NB4 (cell line): ENCODE data around the gene CLIC5.

Experiments
- DNase-seq: peaks from one replicate; pipeline ENCODE4 v3.0.0; 2010; ENCODE audit warnings: low read depth
- H3K4me3 ChIP-seq: one replicate; pipeline ENCODE4 v1.5.1; 2011; ENCODE audit warnings: mild to moderate bottlenecking, low read depth, low read length, moderate library complexity
- MYC ChIP-seq: IDR thresholded peaks from 2 replicates; pipeline ENCODE4 v1.6.1; 2011; ENCODE audit warnings: low read depth, low read length
- POLR2A ChIP-seq: IDR thresholded peaks from 2 replicates; pipeline ENCODE4 v1.6.1; 2011; ENCODE audit warnings: mild to moderate bottlenecking; ENCODE audit not compliant: insufficient read length; ENCODE audit errors: extremely low read depth
- TF ChIP-seq, protein P1 (sequence below): IDR thresholded peaks from one replicate; pipeline ENCODE4 v1.5.1; 2012; ENCODE audit warnings: low read depth, low read length
- TF ChIP-seq, protein P2 (sequence below): IDR thresholded peaks from 2 replicates; pipeline ENCODE4 v1.6.1; 2011; ENCODE audit warnings: low read depth, low read length

The CLIC5 gene

DNA sequence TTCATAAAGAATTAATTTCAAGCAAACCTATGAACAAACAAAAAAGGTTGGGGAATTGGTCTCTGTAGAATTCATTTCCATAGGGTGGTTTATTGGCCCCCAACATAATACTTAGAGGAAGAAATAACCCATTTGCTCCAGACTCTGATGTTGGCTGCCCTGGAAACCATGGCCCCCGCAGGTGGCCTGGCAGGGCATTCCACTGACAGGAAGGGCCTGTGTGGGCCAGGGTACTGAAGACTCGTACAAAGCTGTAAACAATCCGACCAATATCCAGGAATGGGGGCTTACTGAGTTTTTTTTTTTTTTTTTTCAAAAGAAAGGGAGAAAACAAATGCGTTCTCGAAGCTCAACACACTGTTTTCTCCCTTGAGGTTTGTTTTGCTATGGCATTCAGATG, 59.5 kb downstream of the CLIC5 start:
- no peak for DNase-seq
- no peak overlapping the region for H3K4me3 ChIP-seq
- no peak for TF ChIP-seq MYC

DNA sequence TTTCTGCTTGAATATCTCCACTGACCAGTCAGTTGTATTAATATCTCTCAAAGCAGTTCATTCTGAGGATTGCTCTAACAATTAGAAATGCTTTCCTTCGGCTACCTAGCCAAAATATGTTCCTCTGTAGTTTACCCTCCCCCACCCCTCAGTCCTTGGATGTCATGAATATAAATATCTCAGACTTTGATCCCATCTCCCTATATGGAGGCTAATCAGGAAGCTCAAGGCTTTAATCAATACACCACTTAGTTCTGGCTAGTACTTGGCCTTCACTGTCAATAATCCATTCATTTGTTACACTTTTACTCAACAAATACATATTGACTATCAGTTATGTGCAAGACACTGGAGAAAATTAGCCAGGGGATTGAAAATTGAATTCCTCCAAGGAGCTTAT, 60.1 kb downstream of the CLIC5 start:
- TF ChIP-seq, protein P1, sequence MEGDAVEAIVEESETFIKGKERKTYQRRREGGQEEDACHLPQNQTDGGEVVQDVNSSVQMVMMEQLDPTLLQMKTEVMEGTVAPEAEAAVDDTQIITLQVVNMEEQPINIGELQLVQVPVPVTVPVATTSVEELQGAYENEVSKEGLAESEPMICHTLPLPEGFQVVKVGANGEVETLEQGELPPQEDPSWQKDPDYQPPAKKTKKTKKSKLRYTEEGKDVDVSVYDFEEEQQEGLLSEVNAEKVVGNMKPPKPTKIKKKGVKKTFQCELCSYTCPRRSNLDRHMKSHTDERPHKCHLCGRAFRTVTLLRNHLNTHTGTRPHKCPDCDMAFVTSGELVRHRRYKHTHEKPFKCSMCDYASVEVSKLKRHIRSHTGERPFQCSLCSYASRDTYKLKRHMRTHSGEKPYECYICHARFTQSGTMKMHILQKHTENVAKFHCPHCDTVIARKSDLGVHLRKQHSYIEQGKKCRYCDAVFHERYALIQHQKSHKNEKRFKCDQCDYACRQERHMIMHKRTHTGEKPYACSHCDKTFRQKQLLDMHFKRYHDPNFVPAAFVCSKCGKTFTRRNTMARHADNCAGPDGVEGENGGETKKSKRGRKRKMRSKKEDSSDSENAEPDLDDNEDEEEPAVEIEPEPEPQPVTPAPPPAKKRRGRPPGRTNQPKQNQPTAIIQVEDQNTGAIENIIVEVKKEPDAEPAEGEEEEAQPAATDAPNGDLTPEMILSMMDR, result no peak
- no peak for TF ChIP-seq MYC
- no peak for TF ChIP-seq POLR2A
- TF ChIP-seq, protein P2, sequence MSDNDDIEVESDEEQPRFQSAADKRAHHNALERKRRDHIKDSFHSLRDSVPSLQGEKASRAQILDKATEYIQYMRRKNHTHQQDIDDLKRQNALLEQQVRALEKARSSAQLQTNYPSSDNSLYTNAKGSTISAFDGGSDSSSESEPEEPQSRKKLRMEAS, result no peak
- H3K4me3 ChIP-seq, result no peak overlapping the region
- no peak for DNase-seq

DNA sequence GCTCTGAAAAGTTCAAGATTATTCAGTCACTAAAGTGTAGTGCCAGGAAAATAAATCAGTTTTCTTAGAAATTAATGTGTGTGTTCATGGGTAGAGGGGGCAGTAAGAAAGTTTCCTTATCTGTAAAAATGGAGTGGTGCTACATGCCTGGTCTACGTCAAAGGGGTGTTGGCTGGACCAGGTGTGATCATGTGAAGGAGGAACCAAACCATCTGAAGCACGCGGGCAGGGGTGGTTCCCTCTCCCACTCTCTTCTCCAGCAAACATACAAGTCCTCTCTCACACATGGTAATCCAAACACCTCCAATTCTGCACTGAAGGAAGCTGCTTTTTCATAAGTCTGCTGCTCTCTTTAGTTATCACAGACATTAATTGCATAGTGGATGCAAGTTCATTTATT, 63.1 kb downstream of the CLIC5 start:
- TF ChIP-seq POLR2A (no peak), MYC (no peak)
- TF ChIP-seq, protein P1, result no peak
- TF ChIP-seq, protein P2, result no peak
- no peak overlapping the region for H3K4me3 ChIP-seq
- no peak for DNase-seq

DNA sequence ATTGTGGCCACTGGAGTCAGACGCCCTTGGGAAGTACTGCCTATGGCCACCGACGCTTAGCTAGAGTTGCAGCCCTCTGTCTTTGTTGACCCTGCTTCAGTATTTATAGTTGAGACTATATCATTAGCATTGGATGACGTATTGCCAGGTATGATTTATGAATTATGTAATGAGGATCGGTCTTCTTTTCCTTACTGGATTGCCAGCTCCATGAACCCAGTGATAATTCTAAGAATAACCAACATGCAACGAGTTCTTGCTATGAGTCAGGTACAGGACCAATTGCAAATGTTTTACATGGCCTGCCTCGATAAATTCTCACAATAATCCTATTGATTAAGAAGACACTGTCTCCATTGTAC, 63.5 kb downstream of the CLIC5 start:
- no peak for TF ChIP-seq MYC
- TF ChIP-seq, protein P2, result no peak
- TF ChIP-seq POLR2A, result no peak
- TF ChIP-seq, protein P1, result no peak
- no peak overlapping the region for H3K4me3 ChIP-seq
- DNase-seq, result no peak

DNA sequence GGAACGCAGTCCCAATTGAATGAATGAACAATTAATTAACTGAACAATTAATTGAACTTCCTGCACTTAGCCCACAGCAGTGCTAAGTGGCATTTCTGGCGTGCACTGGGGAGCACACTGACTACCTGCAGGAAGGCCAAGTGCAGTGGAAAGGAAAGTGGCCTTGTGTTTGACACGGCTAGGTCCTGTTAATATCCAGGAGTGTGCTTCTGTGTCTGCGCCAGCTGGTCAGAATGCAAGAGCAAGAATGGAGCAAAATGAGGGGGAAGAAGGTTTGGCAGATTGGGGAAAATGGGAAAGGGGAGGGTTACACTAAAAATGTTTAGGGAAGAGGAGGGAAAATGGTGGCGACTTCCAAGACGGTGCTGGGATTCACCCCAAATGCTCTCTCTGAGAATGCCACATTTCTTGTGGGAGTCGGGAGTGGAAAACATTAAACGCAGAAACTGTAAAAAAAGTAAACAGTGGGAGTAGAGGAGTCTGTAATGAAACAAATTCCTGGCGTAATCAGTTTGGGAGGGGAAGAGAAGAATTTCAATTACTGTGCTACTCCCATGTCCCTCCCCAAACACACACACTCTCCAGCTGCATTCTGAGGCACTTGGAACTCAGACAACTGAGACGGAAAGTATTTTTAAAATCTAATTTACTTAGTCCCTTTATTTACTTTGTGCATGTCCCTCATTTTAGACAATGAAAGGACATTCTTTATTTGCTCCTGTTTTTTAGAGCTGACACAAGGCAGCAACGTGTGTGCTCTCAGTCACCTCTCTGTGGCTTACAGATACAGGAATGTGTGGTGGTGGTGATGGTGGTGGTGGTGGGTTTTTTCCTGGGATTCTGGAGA, 64.1 kb downstream of the CLIC5 start:
- no peak overlapping the region for H3K4me3 ChIP-seq
- no peak for TF ChIP-seq MYC
- no peak for DNase-seq

DNA sequence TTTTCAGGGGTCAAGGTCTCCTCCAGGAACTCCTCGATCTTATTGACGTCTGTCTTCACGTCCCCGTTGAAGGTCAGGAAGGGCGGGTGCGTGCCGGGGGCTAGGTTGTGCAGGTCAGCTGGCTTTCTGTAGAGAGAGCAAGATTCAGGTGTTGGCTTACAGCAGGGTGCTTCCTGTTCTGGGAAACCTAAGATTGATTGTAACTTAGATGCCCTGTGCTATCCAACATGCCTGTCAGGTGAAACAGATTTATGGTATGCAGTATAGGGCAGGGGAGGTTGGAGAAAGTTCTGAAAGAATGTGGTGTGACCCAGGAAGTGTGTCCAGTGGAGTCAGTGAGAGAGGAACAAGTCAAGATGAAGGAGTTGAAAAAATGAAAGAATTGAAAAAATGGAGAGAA, 66.4 kb downstream of the CLIC5 start:
- no peak for DNase-seq
- TF ChIP-seq, protein P1, result no peak
- no peak overlapping the region for H3K4me3 ChIP-seq

DNA sequence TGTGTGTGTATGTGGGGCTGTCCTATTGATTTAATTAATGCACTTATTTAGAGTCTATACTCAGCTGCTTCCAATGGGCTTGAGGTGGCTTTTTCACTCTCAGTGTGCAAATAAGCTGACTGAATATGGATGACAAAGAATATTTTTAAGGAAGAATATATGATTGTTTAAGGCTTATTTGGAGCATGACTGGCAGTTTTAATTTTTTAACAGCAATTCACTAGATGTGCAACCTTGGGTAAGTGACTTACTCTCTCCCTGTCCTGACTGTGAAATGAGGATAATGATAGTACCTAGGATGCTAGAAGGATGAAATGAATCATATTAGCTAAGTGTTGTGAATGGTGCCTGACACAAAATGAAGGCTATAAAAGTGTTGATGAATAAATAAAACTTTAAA, 67.9 kb downstream of the CLIC5 start:
- TF ChIP-seq, protein P1, result no peak
- TF ChIP-seq MYC (no peak), POLR2A (no peak)
- TF ChIP-seq, protein P2, result no peak
- H3K4me3 ChIP-seq, result no peak overlapping the region
- no peak for DNase-seq
